PC-3 (cell line): ENCODE results near the gene USP34. TPM values are rescaled to one million over a fixed set of nuclear protein-coding genes. Genes with fewer than 3 reads are reported as not detected.

Experiments
- ATAC-seq: fragments of 200-7000 bp; cut with Tn5 transposase; 2 replicates; pipeline ENCODE4 v1.9.1; 2020; ENCODE audit warnings: mild to moderate bottlenecking, moderate library complexity
- BruUV-seq: library from RNA; stranded (reverse); fragments of 400-500 nt; replicated peaks from 2 replicates; lab custom pipeline; 2021; lab: Mats Ljungman, UMichigan
- CTCF ChIA-PET: fragments of 300-600 bp; sonication (Branson Sonifier 250); formaldehyde crosslinking; loops from one replicate; lab custom pipeline; 2022; ENCODE audit warnings: antibody characterized with exemption; lab: Charles Lee
- POLR2A ChIA-PET: fragments of 300-600 bp; sonication (Branson Sonifier 250); formaldehyde crosslinking; loops from one replicate; lab custom pipeline; 2022; ENCODE audit warnings: antibody characterized with exemption; ENCODE audit not compliant: unreplicated experiment; lab: Charles Lee
- DNase-seq: peaks from one replicate; pipeline ENCODE4 v3.0.0-alpha.2; 2015
- H2AFZ ChIP-seq: fragments of 300-600 bp; sonication (generic); 2 replicates; pipeline ENCODE4 v1.6.0; 2016; ENCODE audit warnings: antibody characterized with exemption, low read length
- H3F3A ChIP-seq: fragments of 300-600 bp; sonication (generic); one replicate; pipeline ENCODE4 v1.6.0; 2017; ENCODE audit warnings: antibody characterized with exemption, low read length, control low read depth, mild to moderate bottlenecking; ENCODE audit not compliant: unreplicated experiment
- H3K27ac ChIP-seq: fragments of 300-600 bp; sonication (generic); 2 replicates; pipeline ENCODE4 v1.5.1; 2016; ENCODE audit warnings: mild to moderate bottlenecking, low read length
- H3K27me3 ChIP-seq: fragments of 300-600 bp; sonication (generic); 2 replicates; pipeline ENCODE4 v1.6.1; 2016; ENCODE audit warnings: low read length, mixed read lengths
- H3K36me3 ChIP-seq: fragments of 300-600 bp; sonication (generic); 2 replicates; pipeline ENCODE4 v1.6.1; 2016; ENCODE audit warnings: low read depth, mixed run types, low read length, mixed read lengths
- H3K4me1 ChIP-seq: fragments of 300-600 bp; sonication (generic); 2 replicates; pipeline ENCODE4 v1.5.1; 2016; ENCODE audit warnings: low read length; ENCODE audit not compliant: insufficient read depth
- H3K4me2 ChIP-seq: fragments of 300-600 bp; sonication (generic); 2 replicates; pipeline ENCODE4 v1.6.0; 2016; ENCODE audit warnings: low read length
- H3K4me3 ChIP-seq: fragments of 300-600 bp; sonication (generic); 2 replicates; pipeline ENCODE4 v1.5.1; 2016; ENCODE audit warnings: mild to moderate bottlenecking, low read length, mixed read lengths
- H3K79me2 ChIP-seq: fragments of 300-600 bp; sonication (generic); 2 replicates; pipeline ENCODE4 v1.6.1; 2017; ENCODE audit warnings: low read length, mixed read lengths
- H3K9ac ChIP-seq: fragments of 300-600 bp; sonication (generic); 2 replicates; pipeline ENCODE4 v1.6.0; 2016; ENCODE audit warnings: mild to moderate bottlenecking, low read length
- H3K9me2 ChIP-seq: fragments of 300-600 bp; sonication (generic); replicated peaks from 2 replicates; pipeline ENCODE4 v1.6.1; 2016; ENCODE audit warnings: mixed run types, low read length, mixed read lengths
- H3K9me3 ChIP-seq: fragments of 300-600 bp; sonication (generic); 2 replicates; pipeline ENCODE4 v1.6.1; 2016; ENCODE audit warnings: low read length, mixed read lengths
- H4K20me1 ChIP-seq: fragments of 300-600 bp; sonication (generic); 2 replicates; pipeline ENCODE4 v1.6.1; 2016; ENCODE audit warnings: low read length, mixed read lengths
- EZH2 ChIP-seq: fragments of 300-600 bp; sonication (generic); IDR thresholded peaks from one replicate; pipeline ENCODE4 v1.6.1; 2017; ENCODE audit warnings: antibody characterized with exemption, mild to moderate bottlenecking, low read length; ENCODE audit not compliant: unreplicated experiment
- EZH2phosphoT487 ChIP-seq: fragments of 300-600 bp; sonication (generic); IDR thresholded peaks from 2 replicates; pipeline ENCODE4 v1.6.1; 2018; ENCODE audit warnings: mild to moderate bottlenecking, antibody characterized with exemption, low read length, borderline replicate concordance
- intact Hi-C: fragments of 100-400 bp; cut with micrococcal nuclease; formaldehyde crosslinking; loops from 2 replicates; pipeline ENCODE4 v1.9.0; 2023
- total RNA-seq: library from RNA; depleted of rRNA; stranded (reverse); fragments of >200 nt; gene quantifications from 2 replicates; pipeline ENCODE4 v1.2.3, GENCODE V29; 2014
- TF ChIP-seq, protein P1 (sequence below): fragments of 300-600 bp; sonication (generic); conservative IDR thresholded peaks from 2 replicates; pipeline ENCODE4 v1.5.1; 2017; ENCODE audit warnings: antibody characterized with exemption, low read depth, mild to moderate bottlenecking, low read length

The USP34 gene
- total RNA-seq, 1 experiment from 2014 or later: 67.1 TPM

DNA sequence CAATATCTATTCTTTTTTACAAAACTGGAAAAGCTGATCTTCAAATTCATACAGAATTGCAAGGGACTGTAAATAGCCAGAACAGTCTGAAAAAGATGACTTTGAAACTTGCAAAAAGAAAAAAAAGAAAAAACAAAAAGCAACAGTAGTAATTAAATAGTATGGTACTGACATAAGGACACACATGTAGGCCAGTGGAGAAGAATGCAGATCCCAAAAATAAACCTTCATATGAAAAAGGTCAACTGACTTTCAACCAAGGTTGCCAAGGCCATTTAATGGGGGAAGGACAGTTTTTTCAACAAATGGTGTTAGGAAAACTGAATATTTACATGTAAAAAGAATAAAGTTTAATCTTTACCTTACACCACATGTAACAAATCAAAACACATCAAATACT is 111.8 kb downstream of the USP34 start:
- ChIA-PET CTCF (no interaction called here), POLR2A (no interaction called here)
- H3K9me2 ChIP-seq: no peaks in the 10 kb centered on the region

GRCh38 chr2:61357681-61358080 is 113.2 kb downstream of the USP34 start:
- ChIA-PET POLR2A (no interaction called here), CTCF (no interaction called here)
- Histone ChIP-seq H3K4me1 (no peaks in the 10 kb centered on the region), H2AFZ (no peak overlapping the region), H3K9ac (no peak overlapping the region), H3K4me2 (no peak overlapping the region), H3K79me2 (peaks cover 22% of the 10 kb centered on the region), H4K20me1 (no peaks in the 10 kb centered on the region), H3K9me2 (no peaks in the 10 kb centered on the region), H3K27ac (no peak overlapping the region), H3K9me3 (no peaks in the 10 kb centered on the region), H3F3A (no peaks in the 10 kb centered on the region), H3K27me3 (no peaks in the 10 kb centered on the region), H3K36me3 (peaks cover 34% of the 10 kb centered on the region), H3K4me3 (no peak overlapping the region)
- no peak for ATAC-seq
- no peak for DNase-seq
- BruUV-seq: no TSS peak
- TF ChIP-seq EZH2phosphoT487 (no peak), EZH2 (no peak)
- TF ChIP-seq, protein P1, sequence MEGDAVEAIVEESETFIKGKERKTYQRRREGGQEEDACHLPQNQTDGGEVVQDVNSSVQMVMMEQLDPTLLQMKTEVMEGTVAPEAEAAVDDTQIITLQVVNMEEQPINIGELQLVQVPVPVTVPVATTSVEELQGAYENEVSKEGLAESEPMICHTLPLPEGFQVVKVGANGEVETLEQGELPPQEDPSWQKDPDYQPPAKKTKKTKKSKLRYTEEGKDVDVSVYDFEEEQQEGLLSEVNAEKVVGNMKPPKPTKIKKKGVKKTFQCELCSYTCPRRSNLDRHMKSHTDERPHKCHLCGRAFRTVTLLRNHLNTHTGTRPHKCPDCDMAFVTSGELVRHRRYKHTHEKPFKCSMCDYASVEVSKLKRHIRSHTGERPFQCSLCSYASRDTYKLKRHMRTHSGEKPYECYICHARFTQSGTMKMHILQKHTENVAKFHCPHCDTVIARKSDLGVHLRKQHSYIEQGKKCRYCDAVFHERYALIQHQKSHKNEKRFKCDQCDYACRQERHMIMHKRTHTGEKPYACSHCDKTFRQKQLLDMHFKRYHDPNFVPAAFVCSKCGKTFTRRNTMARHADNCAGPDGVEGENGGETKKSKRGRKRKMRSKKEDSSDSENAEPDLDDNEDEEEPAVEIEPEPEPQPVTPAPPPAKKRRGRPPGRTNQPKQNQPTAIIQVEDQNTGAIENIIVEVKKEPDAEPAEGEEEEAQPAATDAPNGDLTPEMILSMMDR: no peak
- intact Hi-C loops: no loop called here

More for the DNA sequence above, 111.8 kb downstream of the USP34 start:
- Histone ChIP-seq H3K79me2 (peaks cover 22% of the 10 kb centered on the region), H3K36me3 (peaks cover 29% of the 10 kb centered on the region), H3K9ac (no peak overlapping the region), H3K4me2 (no peak overlapping the region), H3K27ac (no peak overlapping the region), H4K20me1 (peaks cover 3% of the 10 kb centered on the region; the same call in 1 of the 2 replicates), H3K27me3 (no peaks in the 10 kb centered on the region), H3K4me3 (no peak overlapping the region), H3F3A (no peaks in the 10 kb centered on the region), H2AFZ (no peak overlapping the region), H3K9me3 (no peaks in the 10 kb centered on the region), H3K4me1 (peaks cover 7% of the 10 kb centered on the region)
- intact Hi-C loops: no loop called here
- TF ChIP-seq EZH2phosphoT487: no peak
- TF ChIP-seq, protein P1: no peak
- TF ChIP-seq EZH2: no peak
- DNase-seq (no peak), ATAC-seq (no peak)
- no TSS peak for BruUV-seq

DNA sequence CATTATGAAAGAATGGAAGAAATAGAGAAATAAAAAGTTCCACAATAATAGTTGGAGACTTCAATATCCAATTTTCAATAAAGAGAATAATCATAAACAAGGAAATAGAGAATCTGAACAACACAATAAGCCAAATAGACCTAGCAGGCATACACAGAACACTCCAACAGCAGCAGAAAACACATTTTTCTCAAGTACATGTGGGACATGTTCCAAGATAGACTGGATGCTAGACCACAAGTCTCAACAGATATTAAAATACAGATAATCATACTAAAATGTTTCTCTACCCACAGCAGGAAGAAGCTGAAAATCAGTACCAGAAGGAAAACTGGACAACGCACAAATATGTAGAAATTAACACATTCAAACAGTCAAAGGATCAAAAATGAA is 113.9 kb downstream of the USP34 start:
- Histone ChIP-seq H3K9ac (no peak overlapping the region), H3K4me1 (no peaks in the 10 kb centered on the region), H3F3A (no peaks in the 10 kb centered on the region), H3K36me3 (peaks cover 27% of the 10 kb centered on the region), H3K27me3 (no peaks in the 10 kb centered on the region), H2AFZ (no peak overlapping the region), H3K79me2 (peaks cover 16% of the 10 kb centered on the region), H4K20me1 (no peaks in the 10 kb centered on the region), H3K4me2 (no peak overlapping the region), H3K27ac (no peak overlapping the region), H3K9me3 (no peaks in the 10 kb centered on the region), H3K9me2 (no peaks in the 10 kb centered on the region), H3K4me3 (no peak overlapping the region)
- intact Hi-C loops: no loop called here
- CTCF ChIA-PET: no interaction called here
- no TSS peak for BruUV-seq
- POLR2A ChIA-PET: no interaction called here
- ATAC-seq (no peak), DNase-seq (no peak)
- TF ChIP-seq EZH2phosphoT487: no peak
- TF ChIP-seq, protein P1: no peak
- no peak for TF ChIP-seq EZH2
